HCT116 (cell line): ENCODE results near the gene GPR31.
A peak's percentile ranks its signal among the peaks of the same experiment; 100 is the strongest.
"Not testable (repeated sequence)": the region's sequence is repeated elsewhere in the genome, so short reads cannot be mapped to it uniquely, and the experiment has no call there.

Source experiments
- CTCF ChIP-seq, 3 experiments: fragments of 200-600 bp in 1 of 3; sonication (generic) in 1 of 3; IDR thresholded peaks in 2 of 3; conservative IDR thresholded peaks in 1 of 3; 2 replicates each; pipeline ENCODE4 v1.5.1; 2012 to 2017; ENCODE audit warnings: low read depth in 2 of 3, low read length in 2 of 3, antibody characterized with exemption in 1 of 3, borderline replicate concordance in 1 of 3, control low read depth in 1 of 3, mild to moderate bottlenecking in 1 of 3, mixed read lengths in 1 of 3, mixed run types in 1 of 3, moderate library complexity in 1 of 3; ENCODE audit not compliant: insufficient read depth in 1 of 3
- EZH2 ChIP-seq: fragments of 200-600 bp; sonication (generic); IDR thresholded peaks from 2 replicates; pipeline ENCODE4 v1.6.1; 2017; ENCODE audit warnings: antibody characterized with exemption, mixed run types
- EZH2phosphoT487 ChIP-seq: fragments of 200-600 bp; IDR thresholded peaks from 2 replicates; pipeline ENCODE4 v1.6.1; 2018; ENCODE audit warnings: antibody characterized with exemption, borderline replicate concordance
- SIN3A ChIP-seq: IDR thresholded peaks from 2 replicates; pipeline ENCODE4 v1.6.1; 2012; ENCODE audit warnings: low read depth
- TCF7L2 ChIP-seq: IDR thresholded peaks from 2 replicates; pipeline ENCODE4 v1.7.0; 2011; ENCODE audit warnings: borderline replicate concordance, inconsistent platforms; ENCODE audit not compliant: insufficient read depth, insufficient read length; ENCODE audit errors: extremely low read depth
- ZNF274 ChIP-seq: fragments of 200-500 bp; sonication (Bioruptor generic); IDR thresholded peaks from 2 replicates; pipeline ENCODE4 v1.6.1; 2014; ENCODE audit warnings: mild to moderate bottlenecking, low read depth, low read length, inconsistent platforms

GRCh38 chr6:167182913-167183314, 25.1 kb upstream of the GPR31 start:
- TF ChIP-seq EZH2phosphoT487, ZNF274, SIN3A, TCF7L2, EZH2: not testable (repeated sequence)
- peak in 1 of 3 experiments; percentile 21; a peak in 1 of 6 replicates for TF ChIP-seq CTCF (IDR thresholded peaks at IDR 0.05 in 2 of 3, conservative IDR thresholded peaks at IDR 0.05 in 1 of 3; ENCODE audit: borderline replicate concordance in 1 of 3, insufficient read depth in 1 of 3, low read depth in 2 of 3, low read length in 2 of 3)
